Prostate gland (tissue), 2 donors: ENCODE measurements around the gene DUSP1. TPM values are rescaled to one million over a fixed set of nuclear protein-coding genes. Genes with fewer than 3 reads are reported as not detected.

Experiments
- DNase-seq: peaks from one replicate; pipeline ENCODE4 v3.0.0-alpha.2; 2019; ENCODE audit warnings: low spot score
- H3K27ac ChIP-seq, 2 donors: fragments of 200-600 bp; sonication (generic); 2 replicates each; pipeline ENCODE4 v1.5.1; 2017 to 2019
- H3K27me3 ChIP-seq: fragments of 200-600 bp; sonication (generic); replicated peaks from 2 replicates; pipeline ENCODE4 v1.5.1; 2019; ENCODE audit not compliant: insufficient read depth
- H3K36me3 ChIP-seq, 2 donors: fragments of 200-600 bp; sonication (generic); 1 replicate in 1 of 2; 2 replicates in 1 of 2; pipeline versions ENCODE4 v1.5.1 to v1.8.1; 2017 to 2019
- H3K4me1 ChIP-seq: fragments of 200-600 bp; sonication (generic); replicated peaks from 2 replicates; pipeline ENCODE4 v1.5.1; 2019
- H3K4me3 ChIP-seq, 2 donors: fragments of 200-600 bp; sonication (generic); 2 replicates each; pipeline ENCODE4 v1.5.1; 2017 to 2019
- H3K9me3 ChIP-seq: fragments of 200-600 bp; sonication (generic); 2 replicates; pipeline ENCODE4 v1.5.1; 2017
- POLR2A ChIP-seq: fragments of 450-650 bp; IDR thresholded peaks from one replicate; pipeline ENCODE4 v1.6.1; 2016; ENCODE audit warnings: antibody characterized with exemption, mild to moderate bottlenecking
- POLR2AphosphoS5 ChIP-seq: sonication (generic); formaldehyde crosslinking; IDR thresholded peaks from one replicate; pipeline ENCODE4 v1.6.1; 2017; ENCODE audit warnings: antibody characterized with exemption
- WGBS: methylation state at CpG from one replicate; pipeline ENCODE4 v1.1.5; 2018; 5-methylcytosine and 5-hydroxymethylcytosine counted together
- intact Hi-C: fragments of 100-400 bp; cut with DNase I; formaldehyde crosslinking; loops from one replicate; pipeline ENCODE4 v1.14.2; 2022
- total RNA-seq, 2 donors: library from RNA; depleted of rRNA; stranded (reverse); fragments of >200 nt; gene quantifications; one replicate each; pipeline ENCODE4 v1.1.0, GENCODE V29; 2016
- TF ChIP-seq, protein P1 (sequence below), 4 experiments: fragments of 200-600 bp in 2 of 4; fragments of 450-650 bp in 2 of 4; sonication (generic) in 2 of 4; IDR thresholded peaks; 1 replicate in 3 of 4; 2 replicates in 1 of 4; pipeline ENCODE4 v1.5.1; 2016 to 2019; ENCODE audit warnings: antibody characterized with exemption in 4 of 4, mild to moderate bottlenecking in 2 of 4, moderate library complexity in 2 of 4

The DUSP1 gene
- total RNA-seq, 2 donors from 2014 or later = 559 to 659 TPM

DNA sequence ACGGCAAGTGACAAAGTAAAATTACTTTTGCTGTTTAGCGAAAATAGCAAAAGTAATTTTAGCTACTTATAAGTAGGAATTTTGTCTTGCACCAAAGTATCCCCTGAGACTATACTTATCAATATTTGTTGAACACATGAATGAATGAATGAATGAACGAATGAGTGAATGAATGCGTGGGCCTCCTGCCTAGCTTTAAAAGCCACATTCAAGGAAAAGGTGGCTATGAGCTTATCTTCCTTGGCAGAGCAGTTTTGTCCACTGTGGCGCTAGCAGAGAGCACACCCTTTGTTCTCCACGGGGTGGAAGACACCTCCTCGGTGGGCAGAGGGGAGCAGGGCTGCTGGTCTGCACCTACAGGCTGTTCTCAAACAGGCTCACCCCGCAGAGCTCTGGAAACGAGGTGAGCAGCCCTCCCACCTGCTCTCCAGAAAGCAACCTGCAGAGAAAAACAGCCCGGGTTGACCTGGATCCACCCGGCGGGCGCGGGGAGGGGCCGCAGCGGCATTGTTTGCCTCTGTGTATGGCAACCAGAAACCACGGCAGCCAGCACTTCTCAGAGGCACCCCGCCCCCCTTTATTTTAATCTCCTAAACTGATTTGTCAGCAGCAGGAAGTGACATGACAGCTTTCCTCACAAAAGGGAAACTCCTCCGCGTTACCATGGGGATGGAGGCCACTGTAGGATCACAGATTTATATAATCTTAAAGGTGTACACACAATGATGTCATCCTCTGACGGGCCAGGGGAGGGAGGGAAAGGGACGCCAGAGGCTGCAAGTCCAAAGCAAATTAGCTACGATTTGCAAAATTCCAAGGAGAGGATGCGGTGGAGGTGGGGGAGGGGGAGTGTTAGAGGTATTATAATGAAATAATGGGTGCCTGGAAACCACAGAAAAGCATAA, 5.9 kb downstream of the DUSP1 start:
- H3K4me3 ChIP-seq = peak overlapping the region; percentile 12 to 92

DNA sequence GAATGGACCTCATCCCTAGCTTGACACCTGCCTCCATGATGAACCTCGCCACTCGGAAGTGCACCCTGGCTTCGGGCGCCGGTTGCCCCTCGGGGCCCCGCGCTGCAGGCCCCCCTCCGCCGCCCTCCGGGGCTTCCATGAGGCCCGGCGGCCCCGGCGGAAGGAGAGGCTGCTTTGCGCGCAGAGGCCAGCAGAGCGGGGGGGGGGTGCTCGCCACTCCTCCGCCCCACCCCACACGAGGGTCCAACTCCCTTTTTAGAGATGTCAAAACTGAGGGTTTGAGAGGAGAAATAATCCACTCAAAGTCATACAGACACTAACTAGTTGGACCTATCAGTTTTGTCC, 7.9 kb downstream of the DUSP1 start:
- DNase-seq = no peak
- WGBS = 94% methylated on average over 21 of the region's 21 CpGs
- H3K27ac ChIP-seq = no peak overlapping the region
- intact Hi-C loops = no loop called here
- TF ChIP-seq, protein P1, sequence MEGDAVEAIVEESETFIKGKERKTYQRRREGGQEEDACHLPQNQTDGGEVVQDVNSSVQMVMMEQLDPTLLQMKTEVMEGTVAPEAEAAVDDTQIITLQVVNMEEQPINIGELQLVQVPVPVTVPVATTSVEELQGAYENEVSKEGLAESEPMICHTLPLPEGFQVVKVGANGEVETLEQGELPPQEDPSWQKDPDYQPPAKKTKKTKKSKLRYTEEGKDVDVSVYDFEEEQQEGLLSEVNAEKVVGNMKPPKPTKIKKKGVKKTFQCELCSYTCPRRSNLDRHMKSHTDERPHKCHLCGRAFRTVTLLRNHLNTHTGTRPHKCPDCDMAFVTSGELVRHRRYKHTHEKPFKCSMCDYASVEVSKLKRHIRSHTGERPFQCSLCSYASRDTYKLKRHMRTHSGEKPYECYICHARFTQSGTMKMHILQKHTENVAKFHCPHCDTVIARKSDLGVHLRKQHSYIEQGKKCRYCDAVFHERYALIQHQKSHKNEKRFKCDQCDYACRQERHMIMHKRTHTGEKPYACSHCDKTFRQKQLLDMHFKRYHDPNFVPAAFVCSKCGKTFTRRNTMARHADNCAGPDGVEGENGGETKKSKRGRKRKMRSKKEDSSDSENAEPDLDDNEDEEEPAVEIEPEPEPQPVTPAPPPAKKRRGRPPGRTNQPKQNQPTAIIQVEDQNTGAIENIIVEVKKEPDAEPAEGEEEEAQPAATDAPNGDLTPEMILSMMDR (IDR thresholded peaks at IDR 0.05) = no peak
- TF ChIP-seq POLR2A (no peak), POLR2AphosphoS5 (no peak)
- H3K36me3 ChIP-seq = peaks cover 1 to 6% of the 10 kb centered on the region in 2 donors
- no peaks in the 10 kb centered on the region for H3K9me3 ChIP-seq
- H3K4me1 ChIP-seq = no peaks in the 10 kb centered on the region
- H3K27me3 ChIP-seq = no peaks in the 10 kb centered on the region
- H3K4me3 ChIP-seq = no peak overlapping the region

More for the DNA sequence above, 5.9 kb downstream of the DUSP1 start:
- H3K4me1 ChIP-seq = no peaks in the 10 kb centered on the region
- peak; percentile 98 for DNase-seq
- peaks cover 12 to 22% of the 10 kb centered on the region in 2 donors for H3K36me3 ChIP-seq
- WGBS = 8% methylated on average over 24 of the region's 24 CpGs
- no peaks in the 10 kb centered on the region for H3K9me3 ChIP-seq
- no peaks in the 10 kb centered on the region for H3K27me3 ChIP-seq
- intact Hi-C loops = loop anchor here (5.0 kb wide), 1 partner anchor 33 kb away; no protein-coding TSS in a partner anchor
- peak overlapping the region; percentile 98 to 100 for H3K27ac ChIP-seq
- peak; percentile 99 for TF ChIP-seq POLR2AphosphoS5
- TF ChIP-seq POLR2A = peak; percentile 54
- TF ChIP-seq, protein P1 (IDR thresholded peaks at IDR 0.05) = peak in 2 of 4 experiments; percentile 18 to 22

DNA sequence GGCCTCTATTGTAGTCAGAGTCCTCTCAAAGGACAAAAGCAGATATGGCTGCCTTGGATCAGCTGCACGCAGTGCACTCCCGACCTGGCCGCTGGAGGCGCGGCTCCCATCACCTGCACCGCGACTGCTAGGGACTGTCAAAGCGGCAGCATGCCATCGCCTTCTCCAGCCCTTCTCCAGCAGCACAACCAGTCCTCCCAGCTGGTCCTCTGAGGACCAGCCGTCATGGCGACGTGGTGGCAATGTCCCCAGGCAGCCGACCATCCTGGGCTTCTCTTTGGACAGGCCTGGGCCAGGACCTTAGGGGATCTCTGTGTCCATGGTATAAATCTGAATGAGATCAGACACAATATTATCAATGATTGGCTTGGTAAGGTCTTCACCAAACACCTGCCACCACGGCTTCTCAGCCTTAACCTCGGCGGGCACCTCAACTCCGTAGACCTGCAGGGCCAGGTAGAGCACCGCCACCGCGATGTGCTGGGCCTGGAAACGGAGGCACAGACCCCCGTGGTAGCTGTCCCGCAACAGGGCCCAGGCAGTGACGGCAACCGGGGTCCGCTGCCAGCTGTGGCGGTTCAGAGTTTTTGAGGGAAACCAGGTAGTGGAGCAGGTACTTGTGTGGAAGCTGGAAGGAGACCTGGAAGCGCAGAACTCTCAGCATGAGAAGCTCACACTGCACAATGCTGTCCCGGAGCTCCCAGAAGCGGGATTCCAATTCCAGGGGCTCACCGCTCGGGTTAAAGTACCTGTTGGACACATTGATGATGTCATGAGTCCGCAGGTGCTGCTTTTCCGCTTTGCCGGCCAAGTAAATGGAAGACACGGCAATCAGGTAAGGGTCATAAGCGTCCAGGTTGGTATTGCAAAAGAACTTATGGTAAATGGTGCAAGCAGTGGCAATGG, 8.5 kb downstream of the DUSP1 start:
- DNase-seq = no peak
- TF ChIP-seq POLR2A = no peak
- no peak for TF ChIP-seq POLR2AphosphoS5
- TF ChIP-seq, protein P1 (IDR thresholded peaks at IDR 0.05) = no peak
- intact Hi-C loops = no loop called here
- Histone ChIP-seq H3K9me3 (no peaks in the 10 kb centered on the region), H3K36me3 (no peaks in the 10 kb centered on the region), H3K27me3 (no peaks in the 10 kb centered on the region), H3K4me3 (no peak overlapping the region), H3K27ac (no peak overlapping the region), H3K4me1 (no peaks in the 10 kb centered on the region)
- WGBS = 93% methylated on average over 37 of the region's 37 CpGs

DNA sequence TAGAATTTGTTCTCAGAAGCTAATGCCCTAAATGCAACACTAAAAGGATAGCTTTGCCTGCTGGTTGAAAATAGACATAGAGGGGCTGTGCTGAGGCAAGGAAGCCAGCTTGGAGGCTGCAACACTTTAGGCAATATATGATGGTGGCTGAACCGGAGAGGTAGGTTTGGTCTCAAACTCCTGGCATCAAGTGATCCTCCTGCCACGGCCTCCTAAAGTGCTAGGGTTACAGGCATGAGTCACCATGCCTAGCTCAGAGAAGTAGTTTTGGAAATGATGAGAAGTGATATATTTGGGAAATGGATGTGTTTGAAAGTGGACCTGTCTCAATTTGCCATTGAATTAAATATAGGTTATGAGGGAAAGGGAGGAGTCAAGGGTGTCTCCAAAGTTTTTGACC, 10.0 kb downstream of the DUSP1 start:
- Histone ChIP-seq H3K9me3 (no peaks in the 10 kb centered on the region), H3K4me1 (no peaks in the 10 kb centered on the region), H3K27me3 (no peaks in the 10 kb centered on the region), H3K4me3 (no peak overlapping the region), H3K27ac (no peak overlapping the region), H3K36me3 (no peaks in the 10 kb centered on the region)
- WGBS = 85% methylated on average over 2 of the region's 2 CpGs
- intact Hi-C loops = no loop called here
- TF ChIP-seq POLR2AphosphoS5 (no peak), POLR2A (no peak)
- TF ChIP-seq, protein P1 (IDR thresholded peaks at IDR 0.05) = no peak
- no peak for DNase-seq
